H9 (cell line): ENCODE results near the gene RNF175. TPM values are rescaled to one million over a fixed set of nuclear protein-coding genes. Genes with fewer than 3 reads are reported as not detected.

ENCODE experiments used
- DNase-seq: peaks from one replicate; pipeline ENCODE4 v3.0.0-alpha.2; 2017
- H2AFZ ChIP-seq: one replicate; pipeline ENCODE4 v1.6.1; 2013; ENCODE audit warnings: mild to moderate bottlenecking, low read length, control low read depth, moderate library complexity
- H2AK5ac ChIP-seq: 2 replicates; pipeline ENCODE4 v1.6.1; 2013; ENCODE audit warnings: low read length, control low read depth, mixed read lengths; ENCODE audit not compliant: insufficient read length
- H2BK120ac ChIP-seq: one replicate; pipeline ENCODE4 v1.6.1; 2013; ENCODE audit warnings: low read depth, mild to moderate bottlenecking, low read length, control low read depth, inconsistent platforms; ENCODE audit not compliant: poor library complexity, severe bottlenecking
- H2BK12ac ChIP-seq: 2 replicates; pipeline ENCODE4 v1.6.1; 2013; ENCODE audit warnings: low read length, control low read depth, mixed read lengths, low read depth; ENCODE audit not compliant: insufficient read length
- H2BK15ac ChIP-seq: 2 replicates; pipeline ENCODE4 v1.6.1; 2013; ENCODE audit warnings: low read depth, low read length, control low read depth
- H2BK20ac ChIP-seq: one replicate; pipeline ENCODE4 v1.6.1; 2013; ENCODE audit warnings: low read depth, mild to moderate bottlenecking, low read length, control low read depth, inconsistent platforms; ENCODE audit not compliant: poor library complexity, severe bottlenecking
- H2BK5ac ChIP-seq: 2 replicates; pipeline ENCODE4 v1.6.1; 2013; ENCODE audit warnings: low read length, control low read depth, mixed read lengths; ENCODE audit not compliant: insufficient read length
- H3K14ac ChIP-seq: 2 replicates; pipeline ENCODE4 v1.6.1; 2013; ENCODE audit warnings: low read length, control low read depth; ENCODE audit not compliant: insufficient read depth
- H3K18ac ChIP-seq: 2 replicates; pipeline ENCODE4 v1.6.1; 2013; ENCODE audit warnings: low read depth, mild to moderate bottlenecking, mixed read lengths, low read length, control low read depth; ENCODE audit not compliant: insufficient read length
- H3K23ac ChIP-seq: 2 replicates; pipeline ENCODE4 v1.6.1; 2013; ENCODE audit warnings: low read length, control low read depth, mixed read lengths, low read depth; ENCODE audit not compliant: insufficient read length
- H3K23me2 ChIP-seq: 2 replicates; pipeline ENCODE4 v1.6.1; 2013; ENCODE audit warnings: low read depth, mild to moderate bottlenecking, mixed read lengths, low read length, control low read depth; ENCODE audit not compliant: insufficient read length, poor library complexity, severe bottlenecking
- H3K27ac ChIP-seq: 2 replicates; pipeline ENCODE4 v1.5.1; 2013; ENCODE audit warnings: low read length, control low read depth, mixed read lengths, low read depth; ENCODE audit not compliant: insufficient read length
- H3K27me3 ChIP-seq: 2 replicates; pipeline ENCODE4 v1.6.1; 2013; ENCODE audit warnings: low read length, control low read depth, inconsistent platforms; ENCODE audit not compliant: insufficient read depth
- H3K4ac ChIP-seq: 2 replicates; pipeline ENCODE4 v1.6.1; 2013; ENCODE audit warnings: low read depth, mild to moderate bottlenecking, control low read depth, inconsistent platforms, low read length, moderate library complexity
- H3K4me1 ChIP-seq: 2 replicates; pipeline ENCODE4 v1.6.1; 2013; ENCODE audit warnings: low read length, control low read depth, inconsistent platforms; ENCODE audit not compliant: insufficient read depth
- H3K4me2 ChIP-seq: 2 replicates; pipeline ENCODE4 v1.6.1; 2013; ENCODE audit warnings: low read length, control low read depth, mixed read lengths; ENCODE audit not compliant: insufficient read length, insufficient read depth
- H3K56ac ChIP-seq: 2 replicates; pipeline ENCODE4 v1.6.1; 2013; ENCODE audit warnings: low read depth, mild to moderate bottlenecking, mixed read lengths, low read length, control low read depth; ENCODE audit not compliant: insufficient read length
- H3K79me1 ChIP-seq: 2 replicates; pipeline ENCODE4 v1.6.1; 2013; ENCODE audit warnings: low read depth, mild to moderate bottlenecking, moderate library complexity, low read length, control low read depth, inconsistent platforms; ENCODE audit not compliant: insufficient read depth, poor library complexity, severe bottlenecking
- H3K79me2 ChIP-seq: 2 replicates; pipeline ENCODE4 v1.6.1; 2013; ENCODE audit warnings: low read length, control low read depth, inconsistent platforms; ENCODE audit not compliant: insufficient read depth
- H3K9ac ChIP-seq: 2 replicates; pipeline ENCODE4 v1.6.1; 2013; ENCODE audit warnings: low read length, control low read depth, mixed read lengths; ENCODE audit not compliant: insufficient read length; ENCODE audit errors: extremely low read depth
- H3K9me3 ChIP-seq: one replicate; pipeline ENCODE4 v1.6.1; 2013; ENCODE audit warnings: low read depth, low read length, inconsistent platforms; ENCODE audit not compliant: control insufficient read depth
- H3T11ph ChIP-seq: one replicate; pipeline ENCODE4 v1.6.1; 2013; ENCODE audit warnings: mild to moderate bottlenecking, low read length, control low read depth, inconsistent platforms
- H4K20me1 ChIP-seq: one replicate; pipeline ENCODE4 v1.6.1; 2013; ENCODE audit not compliant: control insufficient read depth, insufficient read length, insufficient read depth
- H4K5ac ChIP-seq: 2 replicates; pipeline ENCODE4 v1.6.1; 2013; ENCODE audit warnings: low read depth, mild to moderate bottlenecking, mixed read lengths, low read length, control low read depth; ENCODE audit not compliant: insufficient read length
- H4K8ac ChIP-seq: replicated peaks from 2 replicates; pipeline ENCODE4 v1.6.1; 2013; ENCODE audit warnings: low read length, control low read depth, mixed read lengths, low read depth; ENCODE audit not compliant: insufficient read length
- H4K91ac ChIP-seq: 2 replicates; pipeline ENCODE4 v1.6.1; 2013; ENCODE audit warnings: low read depth, mild to moderate bottlenecking, moderate library complexity, mixed read lengths, low read length, control low read depth; ENCODE audit not compliant: insufficient read length
- H3K27ac Mint-ChIP-seq, 3 experiments: 2 replicates in 2 of 3; 3 replicates in 1 of 3; pipeline ENCODE4 v1.8.0; 2020 to 2021; ENCODE audit warnings: mixed read lengths in 3 of 3, mild to moderate bottlenecking in 1 of 3, moderate library complexity in 1 of 3
- H3K27me3 Mint-ChIP-seq: 2 replicates; pipeline ENCODE4 v1.8.0; 2021; ENCODE audit warnings: low read depth, mild to moderate bottlenecking, moderate library complexity, mixed read lengths
- H3K36me3 Mint-ChIP-seq, 3 experiments: 2 replicates in 2 of 3; 3 replicates in 1 of 3; pipeline ENCODE4 v1.8.0; 2020 to 2021; ENCODE audit warnings: low read depth in 3 of 3, mixed read lengths in 3 of 3; ENCODE audit not compliant: insufficient read depth in 1 of 3
- H3K4me1 Mint-ChIP-seq, 2 experiments: 2 replicates each; pipeline ENCODE4 v1.8.0; 2020; ENCODE audit warnings: mixed read lengths in 2 of 2
- H3K4me3 Mint-ChIP-seq, 2 experiments: 2 replicates in 1 of 2; 3 replicates in 1 of 2; pipeline ENCODE4 v1.8.0; 2020 to 2021; ENCODE audit warnings: mild to moderate bottlenecking in 2 of 2, mixed read lengths in 2 of 2, moderate library complexity in 1 of 2
- H3K9me3 Mint-ChIP-seq, 2 experiments: 2 replicates in 1 of 2; 3 replicates in 1 of 2; pipeline ENCODE4 v1.8.0; 2020; ENCODE audit warnings: mild to moderate bottlenecking in 2 of 2, mixed read lengths in 2 of 2, moderate library complexity in 1 of 2
- CTCF ChIP-seq: fragments of 200-600 bp; sonication (generic); conservative IDR thresholded peaks from 3 replicates; pipeline ENCODE4 v1.8.0; 2021; ENCODE audit warnings: antibody characterized with exemption, mild to moderate bottlenecking
- WGBS: extraction: QIAGEN DNeasy Blood & Tissue Kit; methylation state at CpG from one replicate; pipeline ENCODE4 v1.1.7; 2013; ENCODE audit warnings: missing lambda C conversion rate, low lambda C conversion rate, mixed read lengths; ENCODE audit not compliant: insufficient read length; ENCODE audit errors: extremely low coverage; 5-methylcytosine and 5-hydroxymethylcytosine counted together
- total RNA-seq: library from RNA; stranded (reverse); gene quantifications from 2 replicates; pipeline ENCODE4 v1.2.1, GENCODE V29; 2021

RNF175 gene
- total RNA-seq, 1 experiment from 2014 or later: 4.3 TPM

GRCh38 chr4:153766758-153767157, 6.9 kb upstream of the RNF175 start:
- Histone ChIP-seq H2AK5ac (no peak overlapping the region), H3K9me3 (no peaks in the 10 kb centered on the region), H3K18ac (no peak overlapping the region), H3K79me1 (no peaks in the 10 kb centered on the region), H3K23me2 (no peaks in the 10 kb centered on the region), H3K9ac (no peak overlapping the region), H3K23ac (no peak overlapping the region), H2BK20ac (no peak overlapping the region), H4K20me1 (no peaks in the 10 kb centered on the region), H3K27ac (no peak overlapping the region), H4K91ac (no peak overlapping the region), H3K4me1 (no peaks in the 10 kb centered on the region; the same call in 1 of the 2 replicates), H3K79me2 (no peaks in the 10 kb centered on the region), H3K4ac (no peak overlapping the region), H3K14ac (no peak overlapping the region), H2BK5ac (no peak overlapping the region), H2BK120ac (no peak overlapping the region), H4K8ac (no peak overlapping the region), H3K56ac (no peak overlapping the region), H3T11ph (no peak overlapping the region), H2BK15ac (no peak overlapping the region), H3K4me2 (no peak overlapping the region), H3K27me3 (no peaks in the 10 kb centered on the region), H2AFZ (no peak overlapping the region), H2BK12ac (no peak overlapping the region), H4K5ac (no peak overlapping the region)
- peaks cover 19 to 22% of the 10 kb centered on the region in 2 experiments for H3K4me1 Mint-ChIP-seq
- H3K36me3 Mint-ChIP-seq: peaks cover 3 to 15% (median 4%) of the 10 kb centered on the region in 3 experiments; a peak in 4 of 7 replicates
- peaks cover 13% of the 10 kb centered on the region in 2 experiments; a peak in 4 of 5 replicates for H3K9me3 Mint-ChIP-seq
- no peak for TF ChIP-seq CTCF
- H3K4me3 Mint-ChIP-seq: no peak overlapping the region
- DNase-seq: no peak
- H3K27me3 Mint-ChIP-seq: peaks cover 3% of the 10 kb centered on the region; the same call in 1 of the 2 replicates
- H3K27ac Mint-ChIP-seq: no peak overlapping the region
- no CpG with 5 or more reads among the region's 6 CpGs for WGBS
